Esophagus squamous epithelium (tissue), 5 donors: ENCODE results near the gene LSM3. TPM values are rescaled to one million over a fixed set of nuclear protein-coding genes. Genes with fewer than 3 reads are reported as not detected.

Experiments used
- DNase-seq: peaks from one replicate; lab custom pipeline; 2025; lab: John Stamatoyannopoulos, UW
- H3K27ac ChIP-seq, 4 donors: fragments of 200-600 bp; sonication (generic); one replicate each; pipeline ENCODE4 v1.5.1; 2016 to 2019; ENCODE audit warnings: mild to moderate bottlenecking in 1 of 4
- H3K27me3 ChIP-seq, 4 donors: fragments of 200-600 bp; sonication (generic); 1 replicate in 3 of 4; 2 replicates in 1 of 4; pipeline versions ENCODE4 v1.5.1 to v1.6.0; 2017 to 2021; ENCODE audit warnings: antibody characterized with exemption in 1 of 4
- H3K36me3 ChIP-seq, 3 donors: fragments of 200-600 bp; sonication (generic); one replicate each; pipeline ENCODE4 v1.5.1; 2016 to 2019
- H3K4me1 ChIP-seq, 3 donors: fragments of 200-600 bp; sonication (generic); one replicate each; pipeline ENCODE4 v1.5.1; 2017 to 2019
- H3K4me3 ChIP-seq, 4 donors: fragments of 200-600 bp; sonication (generic); 1 replicate in 3 of 4; 2 replicates in 1 of 4; pipeline ENCODE4 v1.5.1; 2016 to 2019; ENCODE audit warnings: mild to moderate bottlenecking in 2 of 4, moderate library complexity in 1 of 4
- H3K9me3 ChIP-seq, 3 donors: fragments of 200-600 bp; sonication (generic); one replicate each; pipeline ENCODE4 v1.5.1; 2016 to 2019
- CTCF ChIP-seq, 6 experiments: fragments of 450-650 bp in 4 of 6; fragments of 200-600 bp in 2 of 6; sonication (generic) in 2 of 6; IDR thresholded peaks; one replicate each; pipeline ENCODE4 v1.5.1; 2016 to 2019; ENCODE audit warnings: antibody characterized with exemption in 6 of 6, mild to moderate bottlenecking in 4 of 6, moderate library complexity in 4 of 6
- POLR2A ChIP-seq, 4 donors: fragments of 450-650 bp; IDR thresholded peaks; one replicate each; pipeline ENCODE4 v1.6.1; 2017; ENCODE audit warnings: antibody characterized with exemption in 4 of 4, mild to moderate bottlenecking in 4 of 4, moderate library complexity in 3 of 4
- WGBS, 2 donors: methylation state at CpG; one replicate each; pipeline ENCODE4 v1.1.5; 2018; 5-methylcytosine and 5-hydroxymethylcytosine counted together
- intact Hi-C: fragments of 100-400 bp; cut with DNase I; formaldehyde crosslinking; loops from one replicate; pipeline ENCODE4 v1.15.0; 2022
- total RNA-seq, 4 donors: library from RNA; depleted of rRNA; stranded (reverse); fragments of >200 nt; gene quantifications; one replicate each; pipeline ENCODE4 v1.1.0, GENCODE V29; 2016
- donor health status: DM: yes; HTN: yes; CAD: no.

The LSM3 gene
- total RNA-seq, 4 donors from 2014 or later = 6.3 to 21.5 (median 13.7) TPM

GRCh38 chr3:14222457-14222856, 43.8 kb downstream of the LSM3 start:
- Histone ChIP-seq H3K4me1 (peaks cover 0 to 26% (median 0%) of the 10 kb centered on the region in 3 donors), H3K4me3 (no peak overlapping the region), H3K27ac (no peak overlapping the region), H3K27me3 (peaks cover 0 to 6% (median 0%) of the 10 kb centered on the region in 4 donors), H3K36me3 (no peaks in the 10 kb centered on the region), H3K9me3 (peaks cover 0 to 16% (median 6%) of the 10 kb centered on the region in 3 donors)
- WGBS, 2 donors = 3 to 9% methylated on average over 1 of the region's 1 CpG
- DNase-seq = no peak
- TF ChIP-seq CTCF (IDR thresholded peaks at IDR 0.05) = no peak
- TF ChIP-seq POLR2A (IDR thresholded peaks at IDR 0.05) = no peak
- intact Hi-C loops = no loop called here

- peaks cover 0 to 16% (median 6%) of the 10 kb centered on the region in 3 donors for H3K9me3 ChIP-seq
- peaks cover 0 to 31% (median 0%) of the 10 kb centered on the region in 3 donors for H3K4me1 ChIP-seq
- no peaks in the 10 kb centered on the region for H3K36me3 ChIP-seq
- no peak for TF ChIP-seq CTCF (IDR thresholded peaks at IDR 0.05)
- peak overlapping the region in 1 of 4 donors; percentile 1 for H3K27ac ChIP-seq
- no peak for DNase-seq
- intact Hi-C loops = no loop called here
- WGBS, 2 donors = 59 to 65% methylated on average over 3 of the region's 3 CpGs
- no peak overlapping the region for H3K4me3 ChIP-seq
- H3K27me3 ChIP-seq = peaks cover 0 to 6% (median 0%) of the 10 kb centered on the region in 4 donors
Observed at GRCh38 chr3:14222900-14223594, 44.4 kb downstream of the LSM3 start.

GRCh38 chr3:14223595-14223994, 45.0 kb downstream of the LSM3 start:
- intact Hi-C loops = no loop called here
- WGBS, 2 donors = 50 to 57% methylated on average over 1 of the region's 1 CpG
- TF ChIP-seq CTCF (IDR thresholded peaks at IDR 0.05) (no peak), POLR2A (IDR thresholded peaks at IDR 0.05) (no peak)
- Histone ChIP-seq H3K4me3 (no peak overlapping the region), H3K27me3 (peaks cover 0 to 6% (median 0%) of the 10 kb centered on the region in 4 donors), H3K27ac (peak overlapping the region in 1 of 4 donors; percentile 1), H3K36me3 (no peaks in the 10 kb centered on the region), H3K4me1 (peaks cover 0 to 37% (median 4%) of the 10 kb centered on the region in 3 donors), H3K9me3 (peaks cover 0 to 16% (median 6%) of the 10 kb centered on the region in 3 donors)
- no peak for DNase-seq

- DNase-seq = no peak
Observed at GRCh38 chr3:14224895-14225294, 46.3 kb downstream of the LSM3 start.

More at GRCh38 chr3:14224895-14225294, 46.3 kb downstream of the LSM3 start:
- TF ChIP-seq CTCF (IDR thresholded peaks at IDR 0.05) (no peak), POLR2A (IDR thresholded peaks at IDR 0.05) (no peak)
- Histone ChIP-seq H3K36me3 (no peaks in the 10 kb centered on the region), H3K27me3 (peaks cover 0 to 6% (median 0%) of the 10 kb centered on the region in 4 donors), H3K4me1 (peaks cover 0 to 50% (median 14%) of the 10 kb centered on the region in 3 donors), H3K9me3 (peaks cover 0 to 16% (median 6%) of the 10 kb centered on the region in 3 donors), H3K4me3 (no peak overlapping the region), H3K27ac (no peak overlapping the region)
- WGBS, 2 donors = 59 to 75% methylated on average over 2 to 6 of the region's 6 CpGs
- intact Hi-C loops = no loop called here
